Pons (tissue), 1 donor: ENCODE results near the gene TNS4.

Experiments used
- DNase-seq: peaks from one replicate; pipeline ENCODE4 v3.0.0-alpha.2; 2016; ENCODE audit warnings: low spot score

TNS4 gene

GRCh38 chr17:40516581-40517285, 15.3 kb upstream of the TNS4 start:
- DNase-seq: no peak

GRCh38 chr17:40515491-40516041, 14.1 kb upstream of the TNS4 start:
- DNase-seq: no peak

GRCh38 chr17:40515011-40515410, 13.6 kb upstream of the TNS4 start:
- DNase-seq: no peak

GRCh38 chr17:40514013-40514875, 12.8 kb upstream of the TNS4 start:
- DNase-seq: no peak

- no peak for DNase-seq
These were observed 10.3 kb upstream of the TNS4 start for GRCh38 chr17:40511667-40512220.

GRCh38 chr17:40511136-40511535, 9.7 kb upstream of the TNS4 start:
- no peak for DNase-seq

- no peak for DNase-seq
These were observed 8.9 kb upstream of the TNS4 start for GRCh38 chr17:40510328-40510648.

GRCh38 chr17:40509626-40510327, 8.4 kb upstream of the TNS4 start:
- no peak for DNase-seq

- DNase-seq: no peak
These were observed 5.4 kb upstream of the TNS4 start for GRCh38 chr17:40506786-40507185.

GRCh38 chr17:40503154-40503553, 1.7 kb upstream of the TNS4 start:
- no peak for DNase-seq

GRCh38 chr17:40502716-40503115, 1.3 kb upstream of the TNS4 start:
- no peak for DNase-seq

GRCh38 chr17:40500709-40501108, 714 bp downstream of the TNS4 start:
- no peak for DNase-seq

GRCh38 chr17:40500190-40500589, 1.2 kb downstream of the TNS4 start:
- no peak for DNase-seq

- peak; percentile 21 for DNase-seq
These were observed 1.8 kb downstream of the TNS4 start for GRCh38 chr17:40499551-40500189.

- DNase-seq: no peak
These were observed 2.9 kb downstream of the TNS4 start for GRCh38 chr17:40498281-40499084.

GRCh38 chr17:40497695-40498094, 3.7 kb downstream of the TNS4 start:
- DNase-seq: no peak

- no peak for DNase-seq
These were observed 4.6 kb downstream of the TNS4 start for GRCh38 chr17:40496634-40497420.

GRCh38 chr17:40496170-40496569, 5.3 kb downstream of the TNS4 start:
- no peak for DNase-seq

- no peak for DNase-seq
These were observed 6.3 kb downstream of the TNS4 start for GRCh38 chr17:40495140-40495539.

- DNase-seq: no peak
These were observed 7.7 kb downstream of the TNS4 start for GRCh38 chr17:40493697-40494096.
